K562 (cell line): ENCODE results near the gene GUCY1A2.

Source experiments
- ARID1B ChIP-seq: fragments of 450-650 bp; IDR thresholded peaks from 2 replicates; pipeline ENCODE4 v1.6.1; 2016; ENCODE audit warnings: antibody characterized with exemption, mild to moderate bottlenecking, inconsistent platforms
- ATF7 ChIP-seq: fragments of 450-650 bp; IDR thresholded peaks from 2 replicates; pipeline ENCODE4 v1.7.1; 2014; ENCODE audit warnings: mild to moderate bottlenecking, moderate library complexity
- BRCA1 ChIP-seq, 2 experiments: fragments of 450-650 bp in 1 of 2; sonication (generic) in 1 of 2; formaldehyde crosslinking in 1 of 2; IDR thresholded peaks; 2 replicates each; pipeline versions ENCODE4 v1.5.0 to v1.6.1; 2017 to 2020; ENCODE audit warnings: mild to moderate bottlenecking in 1 of 2, missing genetic modification reagents in 1 of 2
- CBX8 ChIP-seq: fragments of 200-600 bp; sonication (generic); IDR thresholded peaks from 2 replicates; pipeline ENCODE4 v1.6.1; 2012; ENCODE audit warnings: borderline replicate concordance, mixed run types, low read depth, mild to moderate bottlenecking, moderate library complexity, mixed read lengths, low read length, control low read depth, inconsistent platforms; ENCODE audit not compliant: poor library complexity, severe bottlenecking; ENCODE audit errors: extremely low read depth
- CEBPB ChIP-seq: fragments of 450-650 bp; IDR thresholded peaks from 2 replicates; pipeline ENCODE4 v1.6.1; 2016; ENCODE audit warnings: missing genetic modification characterization, missing compliant biosample characterization
- FOXP1 ChIP-seq: sonication (generic); formaldehyde crosslinking; IDR thresholded peaks from 2 replicates; pipeline ENCODE4 v1.8.0; 2022; ENCODE audit warnings: mild to moderate bottlenecking, missing genetic modification reagents
- NFYB ChIP-seq: IDR thresholded peaks from 2 replicates; pipeline ENCODE4 v1.6.1; 2011; ENCODE audit warnings: mild to moderate bottlenecking, moderate library complexity; ENCODE audit not compliant: insufficient read length; ENCODE audit errors: extremely low read depth
- PCBP1 ChIP-seq: fragments of 200-400 bp; formaldehyde crosslinking; IDR thresholded peaks from 2 replicates; pipeline ENCODE4 v1.6.1; 2018; ENCODE audit warnings: mild to moderate bottlenecking, low read depth, low read length; ENCODE audit not compliant: poor library complexity, severe bottlenecking
- POLR2A ChIP-seq: fragments of 450-650 bp; conservative IDR thresholded peaks from 2 replicates; pipeline ENCODE4 v1.6.1; 2016
- SREBF1 ChIP-seq: fragments of 150-350 bp; IDR thresholded peaks from 2 replicates; pipeline ENCODE4 v1.6.1; 2014; ENCODE audit warnings: antibody characterized with exemption, low read depth, low read length, borderline replicate concordance
- ZNF766 ChIP-seq: fragments of 200-800 bp; sonication (Bioruptor generic); conservative IDR thresholded peaks from 2 replicates; pipeline ENCODE4 v1.6.1; 2016; ENCODE audit warnings: missing genetic modification characterization, missing compliant biosample characterization
- TF ChIP-seq, protein P1 (sequence below): IDR thresholded peaks from 3 replicates; pipeline ENCODE4 v1.6.1; 2011; ENCODE audit warnings: borderline replicate concordance, mild to moderate bottlenecking; ENCODE audit not compliant: insufficient read length, insufficient read depth
- TF ChIP-seq, protein P2 (sequence below): sonication (generic); formaldehyde crosslinking; IDR thresholded peaks from 2 replicates; pipeline ENCODE4 v1.9.0; 2022; ENCODE audit warnings: mild to moderate bottlenecking, missing genetic modification reagents
- TF ChIP-seq, protein P3 (sequence below), 3 experiments: IDR thresholded peaks in 2 of 3; conservative IDR thresholded peaks in 1 of 3; 2 replicates each; pipeline ENCODE4 v1.5.1; 2011 to 2012; ENCODE audit warnings: low read length in 3 of 3, mild to moderate bottlenecking in 3 of 3, control low read depth in 2 of 3, improper control_type of control experiment in 1 of 3, inconsistent platforms in 1 of 3, low read depth in 1 of 3, mixed read lengths in 1 of 3, moderate library complexity in 1 of 3; ENCODE audit not compliant: insufficient read depth in 2 of 3

DNA sequence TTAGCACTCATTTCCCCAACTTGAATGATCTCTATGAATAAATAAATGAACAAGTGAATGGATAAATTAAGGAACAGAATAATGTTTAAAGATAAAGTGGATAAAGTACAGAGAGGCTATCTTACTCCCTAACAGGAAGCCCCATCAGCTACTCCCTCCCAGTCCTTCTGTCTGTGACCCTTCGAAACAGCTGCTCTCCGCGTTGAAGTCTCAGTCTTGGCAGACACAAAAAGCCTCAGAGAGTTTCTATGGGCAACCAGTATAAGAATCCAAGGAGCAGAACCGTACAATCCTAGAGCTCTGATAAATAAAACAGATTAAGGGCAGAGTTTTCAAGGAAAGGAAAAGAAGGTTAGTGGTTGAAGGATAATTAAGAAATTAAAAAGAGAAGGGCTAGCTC, 35.0 kb downstream of the GUCY1A2 start:
- TF ChIP-seq, protein P1, sequence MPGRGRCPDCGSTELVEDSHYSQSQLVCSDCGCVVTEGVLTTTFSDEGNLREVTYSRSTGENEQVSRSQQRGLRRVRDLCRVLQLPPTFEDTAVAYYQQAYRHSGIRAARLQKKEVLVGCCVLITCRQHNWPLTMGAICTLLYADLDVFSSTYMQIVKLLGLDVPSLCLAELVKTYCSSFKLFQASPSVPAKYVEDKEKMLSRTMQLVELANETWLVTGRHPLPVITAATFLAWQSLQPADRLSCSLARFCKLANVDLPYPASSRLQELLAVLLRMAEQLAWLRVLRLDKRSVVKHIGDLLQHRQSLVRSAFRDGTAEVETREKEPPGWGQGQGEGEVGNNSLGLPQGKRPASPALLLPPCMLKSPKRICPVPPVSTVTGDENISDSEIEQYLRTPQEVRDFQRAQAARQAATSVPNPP: no peak
- TF ChIP-seq FOXP1 (CRISPR knock-in tag) (no peak), POLR2A (no peak), PCBP1 (no peak), ZNF766 (no peak), ATF7 (no peak), NFYB (no peak), CEBPB (tag) (no peak), CBX8 (no peak), ARID1B (no peak), BRCA1 (IDR thresholded peaks at IDR 0.05) (no peak), BRCA1 (CRISPR knock-in tag; IDR thresholded peaks at IDR 0.05) (no peak), SREBF1 (no peak)
- TF ChIP-seq, protein P2, sequence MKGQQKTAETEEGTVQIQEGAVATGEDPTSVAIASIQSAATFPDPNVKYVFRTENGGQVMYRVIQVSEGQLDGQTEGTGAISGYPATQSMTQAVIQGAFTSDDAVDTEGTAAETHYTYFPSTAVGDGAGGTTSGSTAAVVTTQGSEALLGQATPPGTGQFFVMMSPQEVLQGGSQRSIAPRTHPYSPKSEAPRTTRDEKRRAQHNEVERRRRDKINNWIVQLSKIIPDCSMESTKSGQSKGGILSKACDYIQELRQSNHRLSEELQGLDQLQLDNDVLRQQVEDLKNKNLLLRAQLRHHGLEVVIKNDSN: no peak
- TF ChIP-seq, protein P3, sequence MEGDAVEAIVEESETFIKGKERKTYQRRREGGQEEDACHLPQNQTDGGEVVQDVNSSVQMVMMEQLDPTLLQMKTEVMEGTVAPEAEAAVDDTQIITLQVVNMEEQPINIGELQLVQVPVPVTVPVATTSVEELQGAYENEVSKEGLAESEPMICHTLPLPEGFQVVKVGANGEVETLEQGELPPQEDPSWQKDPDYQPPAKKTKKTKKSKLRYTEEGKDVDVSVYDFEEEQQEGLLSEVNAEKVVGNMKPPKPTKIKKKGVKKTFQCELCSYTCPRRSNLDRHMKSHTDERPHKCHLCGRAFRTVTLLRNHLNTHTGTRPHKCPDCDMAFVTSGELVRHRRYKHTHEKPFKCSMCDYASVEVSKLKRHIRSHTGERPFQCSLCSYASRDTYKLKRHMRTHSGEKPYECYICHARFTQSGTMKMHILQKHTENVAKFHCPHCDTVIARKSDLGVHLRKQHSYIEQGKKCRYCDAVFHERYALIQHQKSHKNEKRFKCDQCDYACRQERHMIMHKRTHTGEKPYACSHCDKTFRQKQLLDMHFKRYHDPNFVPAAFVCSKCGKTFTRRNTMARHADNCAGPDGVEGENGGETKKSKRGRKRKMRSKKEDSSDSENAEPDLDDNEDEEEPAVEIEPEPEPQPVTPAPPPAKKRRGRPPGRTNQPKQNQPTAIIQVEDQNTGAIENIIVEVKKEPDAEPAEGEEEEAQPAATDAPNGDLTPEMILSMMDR (IDR thresholded peaks at IDR 0.05 in 2 of 3, conservative IDR thresholded peaks at IDR 0.05 in 1 of 3; ENCODE audit: insufficient read depth in 2 of 3, low read depth in 1 of 3, low read length in 3 of 3): no peak
